Neural crest cell (in vitro differentiated cells): ENCODE data around the gene PCBP4. TPM values are rescaled to one million over a fixed set of nuclear protein-coding genes. Genes with fewer than 3 reads are reported as not detected.

Source experiments
- DNase-seq: peaks from one replicate; pipeline ENCODE4 v3.0.0; 2021; ENCODE audit warnings: low read depth, mixed read lengths, low spot score
- H3K27ac Mint-ChIP-seq: one replicate; pipeline ENCODE4 v1.8.0; 2021; ENCODE audit warnings: mild to moderate bottlenecking, mixed read lengths; ENCODE audit not compliant: unreplicated experiment
- H3K27me3 Mint-ChIP-seq: 2 replicates; pipeline ENCODE4 v1.8.0; 2021; ENCODE audit warnings: low read depth, mild to moderate bottlenecking, mixed read lengths
- H3K36me3 Mint-ChIP-seq: 2 replicates; pipeline ENCODE4 v1.8.0; 2021; ENCODE audit warnings: low read depth, mild to moderate bottlenecking, mixed read lengths
- H3K4me1 Mint-ChIP-seq: 2 replicates; pipeline ENCODE4 v1.8.0; 2021; ENCODE audit warnings: mixed read lengths
- H3K4me3 Mint-ChIP-seq: one replicate; pipeline ENCODE4 v1.8.0; 2021; ENCODE audit warnings: mild to moderate bottlenecking, mixed read lengths
- H3K9me3 Mint-ChIP-seq: 2 replicates; pipeline ENCODE4 v1.8.0; 2021; ENCODE audit warnings: mixed read lengths
- CTCF ChIP-seq: fragments of 200-600 bp; sonication (generic); conservative IDR thresholded peaks from 2 replicates; pipeline ENCODE4 v1.5.0; 2021; ENCODE audit warnings: antibody characterized with exemption, mild to moderate bottlenecking
- long read RNA-seq: library from polyadenylated mRNA; unstranded; transcript quantifications from one replicate; pipeline ENCODE4 v2.0.0, GENCODE V29; 2020
- total RNA-seq: library from RNA; stranded (reverse); gene quantifications from 2 replicates; pipeline ENCODE4 v1.2.1, GENCODE V29; 2021

Gene PCBP4
- total RNA-seq: 228 and 235 TPM in 2 replicates
- long read RNA-seq, partial matches to known transcripts: 0 of 5 reads
- long read RNA-seq, other reads (novel, unspliced or antisense): 3 of 5 reads

GRCh38 chr3:51967384-51968169 is at the start of gene PCBP4:
PCBP4 (minus strand) TSS chr3:51967454; CDS start chr3:51961240, 6,214 bp downstream.
- DNase-seq: peak; percentile 62
- no peaks in the 10 kb centered on the region for H3K9me3 Mint-ChIP-seq
- peak within 1 kb of the TSS; percentile 95 for H3K4me3 Mint-ChIP-seq

GRCh38 chr3:52015438-52016228 is 48.4 kb upstream of the PCBP4 start:
- peaks cover 12% of the 10 kb centered on the region for H3K4me1 Mint-ChIP-seq
- no peaks in the 10 kb centered on the region for H3K9me3 Mint-ChIP-seq
- H3K27ac Mint-ChIP-seq: peak overlapping the region; percentile 24
- no peak overlapping the region for H3K4me3 Mint-ChIP-seq
- H3K36me3 Mint-ChIP-seq: no peaks in the 10 kb centered on the region
- H3K27me3 Mint-ChIP-seq: no peaks in the 10 kb centered on the region
- DNase-seq: no peak
- TF ChIP-seq CTCF: no peak

More at GRCh38 chr3:51967384-51968169, at the start of gene PCBP4:
- TF ChIP-seq CTCF: no peak
- peaks cover 51% of the 10 kb centered on the region for H3K4me1 Mint-ChIP-seq
- H3K27ac Mint-ChIP-seq: peak within 1 kb of the TSS; percentile 98
- no peaks in the 10 kb centered on the region for H3K36me3 Mint-ChIP-seq
- H3K27me3 Mint-ChIP-seq: no peaks in the 10 kb centered on the region

GRCh38 chr3:52014613-52015012 is 47.4 kb upstream of the PCBP4 start:
- Mint-ChIP-seq H3K4me3 (no peak overlapping the region), H3K9me3 (no peaks in the 10 kb centered on the region), H3K27ac (no peak overlapping the region), H3K36me3 (no peaks in the 10 kb centered on the region), H3K27me3 (no peaks in the 10 kb centered on the region), H3K4me1 (peaks cover 9% of the 10 kb centered on the region)
- peak; percentile 48 for TF ChIP-seq CTCF
- peak; percentile 42 for DNase-seq

GRCh38 chr3:52013802-52014598 is 46.7 kb upstream of the PCBP4 start:
- TF ChIP-seq CTCF: no peak
- Mint-ChIP-seq H3K27me3 (no peaks in the 10 kb centered on the region), H3K36me3 (no peaks in the 10 kb centered on the region), H3K4me1 (peaks cover 4% of the 10 kb centered on the region), H3K4me3 (no peak overlapping the region), H3K9me3 (no peaks in the 10 kb centered on the region), H3K27ac (no peak overlapping the region)
- no peak for DNase-seq

GRCh38 chr3:52012699-52013098 is 45.4 kb upstream of the PCBP4 start:
- Mint-ChIP-seq H3K4me1 (peaks cover 4% of the 10 kb centered on the region), H3K4me3 (no peak overlapping the region), H3K27ac (peak overlapping the region; percentile 50), H3K27me3 (no peaks in the 10 kb centered on the region), H3K9me3 (no peaks in the 10 kb centered on the region), H3K36me3 (no peaks in the 10 kb centered on the region)
- no peak for DNase-seq
- TF ChIP-seq CTCF: no peak
